DMS53 treated with DMSO at 0.1 percent for 48 hours (cell line): ENCODE results near the gene CRTC2.

ENCODE experiments used
- DNase-seq: peaks from one replicate; lab custom pipeline; 2025; ENCODE audit not compliant: unreplicated experiment; lab: John Stamatoyannopoulos, UW

The CRTC2 gene

DNA sequence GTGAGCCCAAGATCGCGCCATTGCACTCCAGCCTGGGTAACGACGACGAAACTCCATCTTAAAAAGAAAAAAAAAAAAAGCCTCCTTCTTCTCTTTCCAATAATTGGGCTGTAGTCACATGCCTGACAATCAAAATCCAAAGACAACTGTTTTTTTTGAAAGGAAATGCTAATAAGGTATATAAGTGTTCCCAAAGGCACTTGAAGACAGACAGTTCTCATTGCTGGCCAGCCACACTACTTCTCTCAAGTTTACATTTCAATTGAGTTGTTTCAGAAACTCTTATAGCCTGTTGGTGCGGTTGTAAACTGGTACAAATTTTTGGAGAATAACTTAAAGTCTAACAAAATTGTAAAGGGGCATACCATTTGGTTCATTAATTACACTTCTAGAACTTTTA, 58.9 kb downstream of the CRTC2 start:
- DNase-seq = no peak
